A549 (cell line): Measurements from ENCODE around the gene FMNL3.

Experiments used
- EP300 ChIP-seq, 2 experiments: fragments of >200 bp; sonication (Bioruptor Twin); formaldehyde crosslinking; IDR thresholded peaks; 2 replicates in 1 of 2; 3 replicates in 1 of 2; pipeline ENCODE4 v1.6.1; 2016 to 2017
- ZC3H11A ChIP-seq: fragments of 450-650 bp; IDR thresholded peaks from 2 replicates; pipeline ENCODE4 v1.6.1; 2014; ENCODE audit warnings: antibody characterized with exemption, mild to moderate bottlenecking
- TF ChIP-seq, protein P1 (sequence below): fragments of >200 bp; sonication (Bioruptor Twin); formaldehyde crosslinking; IDR thresholded peaks from 3 replicates; pipeline ENCODE4 v1.5.1; 2016

DNA sequence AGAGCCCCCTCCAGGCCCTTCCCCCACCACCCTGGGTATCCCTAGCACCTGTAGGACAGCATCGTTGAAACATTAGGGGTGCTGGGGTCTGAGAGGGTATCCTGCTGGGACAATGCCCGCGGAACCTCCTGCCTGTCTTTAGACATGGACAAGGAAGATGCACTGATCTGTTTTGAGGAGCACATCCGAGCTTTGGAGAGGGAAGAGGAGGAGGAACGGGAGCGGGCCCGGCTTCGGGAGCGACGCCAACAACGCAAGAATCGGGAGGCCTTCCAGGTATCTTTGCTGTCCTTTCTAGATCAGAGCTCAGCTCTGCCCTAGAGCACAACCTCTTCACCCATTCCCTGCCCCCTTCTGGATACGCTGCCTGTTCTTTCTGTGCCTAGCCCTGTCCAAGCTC lies 70.6 kb downstream of the FMNL3 start:
- TF ChIP-seq EP300 (IDR thresholded peaks at IDR 0.05) (no peak), ZC3H11A (no peak)
- TF ChIP-seq, protein P1, sequence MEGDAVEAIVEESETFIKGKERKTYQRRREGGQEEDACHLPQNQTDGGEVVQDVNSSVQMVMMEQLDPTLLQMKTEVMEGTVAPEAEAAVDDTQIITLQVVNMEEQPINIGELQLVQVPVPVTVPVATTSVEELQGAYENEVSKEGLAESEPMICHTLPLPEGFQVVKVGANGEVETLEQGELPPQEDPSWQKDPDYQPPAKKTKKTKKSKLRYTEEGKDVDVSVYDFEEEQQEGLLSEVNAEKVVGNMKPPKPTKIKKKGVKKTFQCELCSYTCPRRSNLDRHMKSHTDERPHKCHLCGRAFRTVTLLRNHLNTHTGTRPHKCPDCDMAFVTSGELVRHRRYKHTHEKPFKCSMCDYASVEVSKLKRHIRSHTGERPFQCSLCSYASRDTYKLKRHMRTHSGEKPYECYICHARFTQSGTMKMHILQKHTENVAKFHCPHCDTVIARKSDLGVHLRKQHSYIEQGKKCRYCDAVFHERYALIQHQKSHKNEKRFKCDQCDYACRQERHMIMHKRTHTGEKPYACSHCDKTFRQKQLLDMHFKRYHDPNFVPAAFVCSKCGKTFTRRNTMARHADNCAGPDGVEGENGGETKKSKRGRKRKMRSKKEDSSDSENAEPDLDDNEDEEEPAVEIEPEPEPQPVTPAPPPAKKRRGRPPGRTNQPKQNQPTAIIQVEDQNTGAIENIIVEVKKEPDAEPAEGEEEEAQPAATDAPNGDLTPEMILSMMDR, result no peak
